Measurements from ENCODE around the gene LONRF3.

Gene LONRF3

GRCh38 chrX:118974088-118974907, at the start of gene LONRF3:
Gene LONRF3, plus strand, starts transcription at chrX:118974618. Its CDS starts 163 bp downstream, at chrX:118974781.
- peak; percentile 20 for DNase-seq (ENCODE audit: low spot score)

GRCh38 chrX:118928151-118928550, 46.3 kb upstream of the LONRF3 start:
- no peak for DNase-seq (ENCODE audit: low spot score)

- DNase-seq (ENCODE audit: low spot score) = no peak
These were observed 39.1 kb upstream of the LONRF3 start for GRCh38 chrX:118935352-118935751.

- no peak for DNase-seq (ENCODE audit: low spot score)
These were observed 33.3 kb upstream of the LONRF3 start for GRCh38 chrX:118941147-118941546.

- DNase-seq (ENCODE audit: low spot score) = no peak
These were observed 31.3 kb upstream of the LONRF3 start for GRCh38 chrX:118943102-118943501.

- DNase-seq (ENCODE audit: low spot score) = no peak
These were observed 28.5 kb upstream of the LONRF3 start for GRCh38 chrX:118945921-118946320.

- DNase-seq (ENCODE audit: low spot score) = no peak
These were observed 26.1 kb upstream of the LONRF3 start for GRCh38 chrX:118948270-118948669.

- no peak for DNase-seq (ENCODE audit: low spot score)
These were observed 12.4 kb upstream of the LONRF3 start for GRCh38 chrX:118961866-118962560.

- DNase-seq (ENCODE audit: low spot score) = no peak
These were observed 11.3 kb upstream of the LONRF3 start for GRCh38 chrX:118963159-118963558.

GRCh38 chrX:118964252-118964651, 10.2 kb upstream of the LONRF3 start:
- DNase-seq (ENCODE audit: low spot score) = no peak

- no peak for DNase-seq (ENCODE audit: low spot score)
These were observed 9.0 kb upstream of the LONRF3 start for GRCh38 chrX:118965395-118965794.

- no peak for DNase-seq (ENCODE audit: low spot score)
These were observed 6.4 kb upstream of the LONRF3 start for GRCh38 chrX:118968031-118968430.

GRCh38 chrX:118971552-118971951, 2.9 kb upstream of the LONRF3 start:
- peak; percentile 31 for DNase-seq (ENCODE audit: low spot score)

GRCh38 chrX:118973389-118974087, 880 bp upstream of the LONRF3 start:
- no peak for DNase-seq (ENCODE audit: low spot score)

- DNase-seq (ENCODE audit: low spot score) = peak; percentile 42
These were observed 672 bp downstream of the LONRF3 start for GRCh38 chrX:118974908-118975671.

- peak; percentile 37 for DNase-seq (ENCODE audit: low spot score)
These were observed 1.6 kb downstream of the LONRF3 start for GRCh38 chrX:118975831-118976598.

- peak; percentile 35 for DNase-seq (ENCODE audit: low spot score)
These were observed 2.4 kb downstream of the LONRF3 start for GRCh38 chrX:118976599-118977340.

- DNase-seq (ENCODE audit: low spot score) = no peak
These were observed 3.0 kb downstream of the LONRF3 start for GRCh38 chrX:118977424-118977823.

- no peak for DNase-seq (ENCODE audit: low spot score)
These were observed 4.0 kb downstream of the LONRF3 start for GRCh38 chrX:118978451-118978850.

GRCh38 chrX:118980761-118981160, 6.3 kb downstream of the LONRF3 start:
- no peak for DNase-seq (ENCODE audit: low spot score)

Measured in iPS-NIHi11 (cell line).